DND-41 (cell line): ENCODE measurements around the gene NPPB.

Experiments
- EZH2 ChIP-seq: IDR thresholded peaks from 3 replicates; pipeline ENCODE4 v1.6.1; 2012; ENCODE audit warnings: borderline replicate concordance, low read depth, mild to moderate bottlenecking, moderate library complexity, low read length, inconsistent platforms; ENCODE audit not compliant: severe bottlenecking
- TF ChIP-seq, protein P1 (sequence below): IDR thresholded peaks from 2 replicates; pipeline ENCODE4 v1.5.1; 2012; ENCODE audit warnings: borderline replicate concordance, low read length, moderate library complexity, mild to moderate bottlenecking; ENCODE audit not compliant: poor library complexity, severe bottlenecking; ENCODE audit errors: extremely low read depth

DNA sequence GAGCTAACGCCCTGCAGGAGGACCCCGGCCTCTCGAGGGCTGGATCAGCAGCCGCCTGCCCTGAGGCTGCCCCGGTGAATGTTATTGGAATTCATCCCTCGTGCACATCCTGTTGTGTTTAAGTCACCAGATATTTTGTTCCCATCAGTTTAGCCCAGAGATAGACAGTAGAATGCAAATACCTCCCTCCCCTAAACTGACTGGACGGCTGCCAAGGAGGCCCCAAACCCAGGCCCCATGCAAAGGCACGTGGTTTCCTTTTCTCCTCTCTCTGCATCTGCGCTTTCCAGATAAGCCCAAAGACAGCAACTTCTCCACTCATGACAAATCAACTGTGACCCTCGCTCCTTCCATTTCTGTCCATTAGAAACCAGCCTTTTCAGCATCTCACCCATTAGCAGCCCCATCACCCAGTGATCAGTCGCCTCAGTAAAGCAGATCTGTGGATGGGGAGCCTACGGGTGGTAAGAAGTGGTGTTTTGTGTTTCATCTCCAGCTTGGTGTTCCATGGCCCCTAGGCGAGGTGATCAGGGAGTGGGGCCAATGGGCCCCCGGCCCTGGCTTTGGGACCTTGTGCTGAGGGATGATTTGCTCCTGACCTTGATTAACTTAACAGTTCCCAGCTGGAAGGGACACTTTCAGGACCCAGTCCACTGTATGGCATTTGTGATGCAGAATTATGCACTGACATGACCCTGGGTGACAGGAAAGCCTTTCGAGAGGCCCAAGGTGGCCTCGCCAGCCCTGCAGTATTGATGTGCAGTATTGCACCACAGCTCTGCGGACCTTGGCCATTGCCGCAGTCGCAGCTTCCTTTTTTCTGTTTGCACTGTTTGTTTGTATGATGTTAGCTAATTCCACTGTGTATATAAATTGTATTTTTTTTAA, 16.3 kb downstream of the NPPB start:
- TF ChIP-seq, protein P1, sequence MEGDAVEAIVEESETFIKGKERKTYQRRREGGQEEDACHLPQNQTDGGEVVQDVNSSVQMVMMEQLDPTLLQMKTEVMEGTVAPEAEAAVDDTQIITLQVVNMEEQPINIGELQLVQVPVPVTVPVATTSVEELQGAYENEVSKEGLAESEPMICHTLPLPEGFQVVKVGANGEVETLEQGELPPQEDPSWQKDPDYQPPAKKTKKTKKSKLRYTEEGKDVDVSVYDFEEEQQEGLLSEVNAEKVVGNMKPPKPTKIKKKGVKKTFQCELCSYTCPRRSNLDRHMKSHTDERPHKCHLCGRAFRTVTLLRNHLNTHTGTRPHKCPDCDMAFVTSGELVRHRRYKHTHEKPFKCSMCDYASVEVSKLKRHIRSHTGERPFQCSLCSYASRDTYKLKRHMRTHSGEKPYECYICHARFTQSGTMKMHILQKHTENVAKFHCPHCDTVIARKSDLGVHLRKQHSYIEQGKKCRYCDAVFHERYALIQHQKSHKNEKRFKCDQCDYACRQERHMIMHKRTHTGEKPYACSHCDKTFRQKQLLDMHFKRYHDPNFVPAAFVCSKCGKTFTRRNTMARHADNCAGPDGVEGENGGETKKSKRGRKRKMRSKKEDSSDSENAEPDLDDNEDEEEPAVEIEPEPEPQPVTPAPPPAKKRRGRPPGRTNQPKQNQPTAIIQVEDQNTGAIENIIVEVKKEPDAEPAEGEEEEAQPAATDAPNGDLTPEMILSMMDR: no peak
- TF ChIP-seq EZH2: no peak
